ENCODE data around the gene ZNF18.

DNA sequence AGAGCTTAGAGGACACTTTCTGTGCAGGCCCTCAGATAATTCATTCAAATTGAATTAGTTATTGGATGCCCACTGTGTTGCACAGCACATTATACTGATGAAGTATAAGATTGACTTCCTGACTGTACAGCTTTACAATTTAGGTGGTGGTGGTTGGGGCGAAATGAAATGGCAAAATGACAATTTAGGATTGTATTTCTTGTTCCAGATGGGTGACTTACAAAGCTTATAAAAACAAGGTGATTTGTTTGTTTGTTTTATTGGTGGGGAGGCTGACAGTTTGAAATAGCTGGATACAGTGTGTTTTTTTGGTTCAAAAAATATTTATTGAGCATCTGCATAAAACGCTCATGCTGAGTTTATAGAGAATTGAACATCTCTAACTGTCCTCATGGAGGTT, 25.0 kb upstream of the ZNF18 start:
- TF ChIP-seq EZH2 (IDR thresholded peaks at IDR 0.05) (no peak), POLR2AphosphoS5 (IDR thresholded peaks at IDR 0.05; ENCODE audit: borderline replicate concordance, low read depth, low read length) (no peak), FOXP2 (optimal IDR thresholded peaks at IDR 0.05; ENCODE audit: control extremely low read depth, extremely low read length, insufficient read depth) (no peak)
